Breast epithelium (tissue), 4 donors: Measurements from ENCODE around the gene CPEB4. TPM values are rescaled to one million over a fixed set of nuclear protein-coding genes. Genes with fewer than 3 reads are reported as not detected.

Experiments used
- DNase-seq, 2 donors: peaks; one replicate each; pipeline ENCODE4 v3.0.0-alpha.2; 2019; ENCODE audit warnings: low spot score in 2 of 2
- H3K27ac ChIP-seq, 2 donors: fragments of 200-600 bp; sonication (generic) in 1 of 2; one replicate each; pipeline ENCODE4 v1.5.1; 2016 to 2019; ENCODE audit warnings: mild to moderate bottlenecking in 1 of 2
- H3K27me3 ChIP-seq, 2 donors: fragments of 200-600 bp; sonication (generic) in 1 of 2; one replicate each; pipeline versions ENCODE4 v1.5.1 to v1.6.0; 2017 to 2019; ENCODE audit warnings: control low read depth in 1 of 2, mild to moderate bottlenecking in 1 of 2
- H3K36me3 ChIP-seq: fragments of 200-600 bp; one replicate; pipeline ENCODE4 v1.5.1; 2019
- H3K4me1 ChIP-seq, 2 donors: fragments of 200-600 bp; sonication (generic); one replicate each; pipeline ENCODE4 v1.5.1; 2016 to 2019; ENCODE audit warnings: control low read depth in 1 of 2
- H3K4me3 ChIP-seq, 3 donors: fragments of 200-600 bp; sonication (generic); 1 replicate in 2 of 3; 2 replicates in 1 of 3; pipeline ENCODE4 v1.5.1; 2016 to 2019; ENCODE audit warnings: mild to moderate bottlenecking in 3 of 3, moderate library complexity in 2 of 3
- H3K9me3 ChIP-seq, 2 donors: fragments of 200-600 bp; sonication (generic) in 1 of 2; one replicate each; pipeline ENCODE4 v1.5.1; 2016 to 2019; ENCODE audit warnings: control low read depth in 1 of 2
- CTCF ChIP-seq, 3 donors: fragments of 450-650 bp; IDR thresholded peaks; one replicate each; pipeline ENCODE4 v1.5.1; 2016 to 2017; ENCODE audit warnings: antibody characterized with exemption in 3 of 3, mild to moderate bottlenecking in 3 of 3, moderate library complexity in 3 of 3
- POLR2A ChIP-seq: fragments of 450-650 bp; IDR thresholded peaks from one replicate; pipeline ENCODE4 v1.6.1; 2016; ENCODE audit warnings: antibody characterized with exemption, mild to moderate bottlenecking, moderate library complexity
- POLR2AphosphoS5 ChIP-seq, 3 donors: sonication (generic); formaldehyde crosslinking; IDR thresholded peaks; one replicate each; pipeline ENCODE4 v1.6.1; 2017; ENCODE audit warnings: antibody characterized with exemption in 3 of 3
- intact Hi-C: fragments of 100-400 bp; cut with DNase I; formaldehyde crosslinking; loops from one replicate; pipeline ENCODE4 v1.15.1; 2023; ENCODE audit warnings: low total_unique reads
- total RNA-seq, 3 donors: library from RNA; depleted of rRNA; stranded (reverse); fragments of >200 nt; gene quantifications; one replicate each; pipeline ENCODE4 v1.1.0, GENCODE V29; 2016

CPEB4 gene
- total RNA-seq, 3 donors from 2014 or later: 36.4 to 71.7 (median 49.9) TPM

GRCh38 chr5:173891308-173892116 is 3.4 kb downstream of the CPEB4 start:
- Histone ChIP-seq H3K4me3 (peak overlapping the region; percentile 72 to 92 (median 91)), H3K36me3 (no peaks in the 10 kb centered on the region), H3K27ac (peak overlapping the region; percentile 32 to 94), H3K4me1 (no peaks in the 10 kb centered on the region), H3K9me3 (no peaks in the 10 kb centered on the region), H3K27me3 (no peaks in the 10 kb centered on the region)
- TF ChIP-seq POLR2AphosphoS5 (IDR thresholded peaks at IDR 0.05) (no peak), CTCF (IDR thresholded peaks at IDR 0.05) (no peak), POLR2A (no peak)
- intact Hi-C loops: no loop called here
- DNase-seq: no peak

- no peak for DNase-seq
- Histone ChIP-seq H3K4me1 (no peaks in the 10 kb centered on the region), H3K27ac (peak overlapping the region in 1 of 2 donors; percentile 19), H3K27me3 (no peaks in the 10 kb centered on the region), H3K36me3 (no peaks in the 10 kb centered on the region), H3K4me3 (peak overlapping the region; percentile 72 to 92 (median 91)), H3K9me3 (no peaks in the 10 kb centered on the region)
- TF ChIP-seq CTCF (IDR thresholded peaks at IDR 0.05) (no peak), POLR2A (no peak)
- intact Hi-C loops: no loop called here
Measured at GRCh38 chr5:173893192-173893561, 5.0 kb downstream of the CPEB4 start.

- Histone ChIP-seq H3K4me3 (peak overlapping the region in 1 of 3 donors; percentile 2), H3K4me1 (no peaks in the 10 kb centered on the region), H3K36me3 (no peaks in the 10 kb centered on the region), H3K9me3 (no peaks in the 10 kb centered on the region), H3K27ac (peak overlapping the region; percentile 2 to 20), H3K27me3 (no peaks in the 10 kb centered on the region)
- intact Hi-C loops: no loop called here
- DNase-seq: no peak
- TF ChIP-seq CTCF (IDR thresholded peaks at IDR 0.05) (no peak), POLR2AphosphoS5 (IDR thresholded peaks at IDR 0.05) (peak in 1 of 3 donors; percentile 45), POLR2A (no peak)
Measured at GRCh38 chr5:173895401-173896165, 7.4 kb downstream of the CPEB4 start.

GRCh38 chr5:173896631-173897030 is 8.5 kb downstream of the CPEB4 start:
- Histone ChIP-seq H3K27ac (no peak overlapping the region), H3K9me3 (no peaks in the 10 kb centered on the region), H3K36me3 (no peaks in the 10 kb centered on the region), H3K27me3 (no peaks in the 10 kb centered on the region), H3K4me3 (no peak overlapping the region), H3K4me1 (no peaks in the 10 kb centered on the region)
- no peak for DNase-seq
- TF ChIP-seq POLR2AphosphoS5 (IDR thresholded peaks at IDR 0.05): no peak
- no peak for TF ChIP-seq CTCF (IDR thresholded peaks at IDR 0.05)
- no peak for TF ChIP-seq POLR2A
- intact Hi-C loops: no loop called here

GRCh38 chr5:173901705-173902104 is 13.6 kb downstream of the CPEB4 start:
- Histone ChIP-seq H3K36me3 (no peaks in the 10 kb centered on the region), H3K4me1 (no peaks in the 10 kb centered on the region), H3K9me3 (no peaks in the 10 kb centered on the region), H3K27ac (peak overlapping the region in 1 of 2 donors; percentile 16), H3K4me3 (no peak overlapping the region), H3K27me3 (no peaks in the 10 kb centered on the region)
- DNase-seq: no peak
- no peak for TF ChIP-seq POLR2AphosphoS5 (IDR thresholded peaks at IDR 0.05)
- no peak for TF ChIP-seq POLR2A
- no peak for TF ChIP-seq CTCF (IDR thresholded peaks at IDR 0.05)
- intact Hi-C loops: no loop called here
